Jurkat, Clone E6-1 (cell line): ENCODE results near the gene ONECUT2. TPM values are rescaled to one million over a fixed set of nuclear protein-coding genes. Genes with fewer than 3 reads are reported as not detected.
"Not testable (repeated sequence)": the region's sequence is repeated elsewhere in the genome, so short reads cannot be mapped to it uniquely, and the experiment has no call there.

Experiments used
- DNase-seq: peaks from one replicate; pipeline ENCODE4 v3.0.0-alpha.2; 2011; ENCODE audit warnings: low read depth, low spot score
- H3K4me3 ChIP-seq: 2 replicates; pipeline ENCODE4 v1.5.1; 2011; ENCODE audit warnings: mild to moderate bottlenecking, low read length, control low read depth, moderate library complexity
- polyA plus RNA-seq: library from polyadenylated mRNA; unstranded; fragments of >200 nt; gene quantifications from one replicate; pipeline ENCODE4 v1.2.1, GENCODE V29; 2012; ENCODE audit warnings: missing spikeins; ENCODE audit not compliant: insufficient read length, insufficient read depth

ONECUT2 gene
- 3.9 TPM for polyA plus RNA-seq

GRCh38 chr18:57434536-57435494, at the start of gene ONECUT2:
ONECUT2 (plus strand) TSS chr18:57435374; CDS start chr18:57435717, 343 bp downstream.
- DNase-seq, result peak; percentile 75
- H3K4me3 ChIP-seq, result peak within 1 kb of the TSS; percentile 65

GRCh38 chr18:57389271-57389670, 45.9 kb upstream of the ONECUT2 start:
- no peak overlapping the region for H3K4me3 ChIP-seq
- DNase-seq, result no peak

DNA sequence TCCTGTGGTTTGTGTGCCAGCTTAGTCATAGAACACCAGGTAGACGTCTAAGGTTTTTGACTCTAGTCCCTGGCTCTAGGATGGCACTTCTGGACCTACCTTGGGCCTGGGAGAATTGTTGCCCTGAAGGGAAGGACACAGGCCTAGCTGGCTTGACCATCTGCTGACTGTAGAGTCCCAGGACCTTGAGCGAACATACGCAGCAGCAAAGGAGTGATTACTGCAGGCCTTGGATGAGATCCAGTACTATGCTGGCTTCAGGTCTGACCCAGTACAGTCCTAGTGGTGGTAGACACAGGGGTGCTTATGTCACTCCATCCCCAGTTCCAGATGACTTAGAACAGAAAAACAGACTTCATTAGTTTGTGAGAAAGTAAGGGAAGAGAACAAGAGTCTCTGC, 45.1 kb upstream of the ONECUT2 start:
- no peak for DNase-seq

DNA sequence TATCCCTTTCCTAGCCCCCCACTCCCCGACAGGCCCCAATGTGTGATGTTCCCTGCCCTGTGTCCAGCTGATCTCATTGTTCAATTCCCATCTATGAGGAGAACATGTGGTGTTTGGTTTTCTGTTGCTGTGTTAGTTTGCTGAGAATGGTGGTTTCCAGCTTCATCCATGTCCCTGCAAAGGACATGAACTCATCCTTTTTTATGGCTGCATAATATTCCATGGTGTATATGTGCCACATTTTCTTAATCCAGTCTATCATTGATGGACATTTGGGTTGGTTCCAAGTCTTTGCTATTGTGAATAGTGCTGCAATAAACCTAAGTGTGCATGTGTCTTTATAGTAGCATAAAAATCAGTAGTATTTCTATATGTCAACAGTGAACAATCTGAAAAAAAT, 40.4 kb upstream of the ONECUT2 start:
- DNase-seq, H3K4me3 ChIP-seq: not testable (repeated sequence)

More for the DNA sequence above, 45.1 kb upstream of the ONECUT2 start:
- H3K4me3 ChIP-seq, result no peak overlapping the region

GRCh38 chr18:57396831-57397230, 38.3 kb upstream of the ONECUT2 start:
- not testable (repeated sequence) for DNase-seq, H3K4me3 ChIP-seq

DNA sequence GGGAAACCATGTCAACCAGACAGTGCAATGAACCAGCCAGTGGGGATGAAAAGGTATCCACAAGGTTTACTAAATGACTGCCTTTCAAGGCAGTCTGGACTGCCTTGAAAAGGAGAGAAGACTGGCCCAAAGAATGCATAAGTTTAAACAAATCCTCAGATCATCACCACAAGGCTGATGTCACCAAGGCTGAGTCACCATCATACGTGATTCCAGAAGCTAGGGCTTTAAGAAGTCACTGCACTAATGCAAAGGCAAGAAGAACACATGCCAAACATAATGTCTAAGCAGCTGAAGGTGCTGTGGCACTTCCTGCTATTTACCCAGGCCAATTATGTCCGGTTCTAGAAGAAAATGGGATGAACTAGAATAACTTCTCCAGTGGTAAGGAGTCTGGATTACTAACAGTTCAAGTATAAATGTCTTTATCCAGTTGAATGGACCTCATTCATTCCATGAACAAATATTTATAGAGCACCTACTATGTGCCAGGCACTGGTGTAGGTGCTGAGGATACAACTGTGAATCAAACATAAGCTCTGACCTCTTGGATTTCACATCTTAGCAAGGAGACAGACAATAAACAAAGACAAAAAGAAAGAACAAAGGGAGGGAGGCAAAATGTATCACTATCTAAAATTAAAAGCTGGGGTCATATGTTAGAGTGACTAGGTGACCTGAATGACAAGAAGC, 37.6 kb upstream of the ONECUT2 start:
- no peak overlapping the region for H3K4me3 ChIP-seq
- DNase-seq, result no peak

- no peak overlapping the region for H3K4me3 ChIP-seq
- DNase-seq, result no peak
Measured at GRCh38 chr18:57404345-57404744, 30.8 kb upstream of the ONECUT2 start.

DNA sequence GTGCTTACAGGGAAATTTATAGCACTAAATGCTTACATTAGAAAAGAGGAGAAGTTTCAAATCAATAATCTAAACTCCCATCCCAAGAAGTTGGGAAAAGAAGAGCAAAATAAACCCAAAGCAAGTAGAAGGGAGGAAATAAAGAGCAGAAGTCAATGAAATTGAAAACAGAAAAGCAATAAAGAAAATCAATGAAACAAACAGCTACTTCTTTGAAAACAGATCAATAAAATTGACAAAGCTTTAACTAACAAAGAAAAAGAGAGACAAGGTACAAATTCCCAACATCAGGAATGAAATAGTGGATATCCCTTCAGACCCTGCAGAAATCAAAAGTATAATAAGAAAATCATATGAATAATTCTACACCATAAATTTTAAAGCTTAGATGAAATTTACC, 25.5 kb upstream of the ONECUT2 start:
- no peak overlapping the region for H3K4me3 ChIP-seq
- no peak for DNase-seq

DNA sequence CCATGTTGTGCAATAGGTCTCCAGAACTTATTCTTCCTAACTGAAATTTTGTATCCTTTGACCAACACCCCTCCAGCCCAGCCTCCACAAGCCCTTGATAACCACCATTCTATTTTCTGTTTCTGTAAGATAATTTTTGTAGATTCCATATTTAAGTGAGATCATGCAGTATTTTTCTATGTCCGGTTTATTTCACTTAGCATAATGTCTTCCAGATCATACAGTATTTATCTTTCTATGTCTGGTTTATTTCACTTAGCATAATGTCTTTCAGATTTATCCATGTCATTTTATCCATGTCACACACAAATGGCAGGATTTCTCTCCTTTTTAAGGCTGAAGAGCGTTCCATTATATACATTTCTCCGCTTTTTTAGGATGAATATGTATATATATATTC, 24.4 kb upstream of the ONECUT2 start:
- DNase-seq, result no peak
- H3K4me3 ChIP-seq, result no peak overlapping the region

DNA sequence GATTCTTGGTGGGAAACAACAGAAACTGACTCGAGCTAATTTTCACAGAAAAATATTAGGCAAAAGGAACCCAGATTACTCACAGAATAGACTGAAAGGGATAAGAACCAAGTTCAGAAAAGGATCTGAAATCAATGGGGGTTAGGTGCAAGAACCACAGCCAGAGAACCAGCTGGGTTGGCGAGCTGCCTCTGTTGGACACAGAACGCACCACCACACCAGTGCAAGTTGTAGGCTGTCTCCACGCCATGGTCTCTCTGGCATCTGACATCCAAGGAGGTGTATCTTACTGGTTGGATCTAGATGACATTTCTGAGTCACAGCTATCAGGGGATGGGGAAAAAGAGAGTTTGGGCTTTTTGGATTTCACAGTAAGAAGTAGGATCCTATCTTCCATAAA, 18.6 kb upstream of the ONECUT2 start:
- H3K4me3 ChIP-seq, result no peak overlapping the region
- no peak for DNase-seq

DNA sequence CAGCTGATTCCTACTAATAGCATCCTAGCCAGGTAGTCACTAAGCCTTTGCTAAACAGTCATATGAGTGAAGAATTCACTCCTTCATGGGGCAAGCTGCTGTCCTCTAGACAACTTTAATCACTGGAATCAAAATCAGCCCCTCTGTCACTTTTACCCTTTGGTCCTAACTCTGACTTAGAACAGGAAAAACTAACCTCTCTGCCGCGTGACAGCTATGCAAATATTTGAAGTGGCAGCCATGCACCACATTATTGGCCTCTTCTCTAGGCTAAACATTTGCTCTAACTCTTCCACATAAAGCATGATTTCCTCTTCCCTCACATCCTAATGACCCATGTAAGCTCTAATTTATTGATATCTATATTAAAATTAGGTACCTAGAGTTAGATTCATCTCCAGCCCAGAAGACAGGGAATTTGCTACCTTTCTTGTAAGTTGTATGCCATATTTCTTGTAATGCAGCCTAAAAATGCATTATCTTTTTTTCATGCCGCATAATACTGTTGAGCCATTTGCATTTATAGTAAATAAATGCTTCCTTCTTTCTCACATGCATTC, 12.8 kb upstream of the ONECUT2 start:
- no peak overlapping the region for H3K4me3 ChIP-seq
- no peak for DNase-seq

DNA sequence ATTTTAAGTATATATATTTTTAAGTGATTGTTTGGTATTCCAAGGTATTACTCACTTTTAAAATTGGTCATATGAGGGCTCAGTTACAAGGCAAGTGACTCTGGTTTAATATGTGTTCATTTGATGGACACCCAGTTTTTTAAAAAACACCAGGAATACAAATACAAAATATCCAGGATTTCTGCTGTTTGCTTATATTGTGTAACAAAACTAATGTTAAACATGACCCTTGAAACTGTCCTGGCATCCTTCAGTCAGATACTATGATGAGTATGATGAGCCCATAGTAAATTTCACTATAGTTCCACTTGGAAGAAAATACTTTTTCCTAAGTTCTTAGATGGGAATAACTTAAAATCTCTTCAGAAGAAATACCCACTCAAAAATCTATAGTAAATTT, 11.4 kb upstream of the ONECUT2 start:
- DNase-seq, result no peak
- H3K4me3 ChIP-seq, result no peak overlapping the region

GRCh38 chr18:57425096-57425495, 10.1 kb upstream of the ONECUT2 start:
- no peak for DNase-seq
- no peak overlapping the region for H3K4me3 ChIP-seq

DNA sequence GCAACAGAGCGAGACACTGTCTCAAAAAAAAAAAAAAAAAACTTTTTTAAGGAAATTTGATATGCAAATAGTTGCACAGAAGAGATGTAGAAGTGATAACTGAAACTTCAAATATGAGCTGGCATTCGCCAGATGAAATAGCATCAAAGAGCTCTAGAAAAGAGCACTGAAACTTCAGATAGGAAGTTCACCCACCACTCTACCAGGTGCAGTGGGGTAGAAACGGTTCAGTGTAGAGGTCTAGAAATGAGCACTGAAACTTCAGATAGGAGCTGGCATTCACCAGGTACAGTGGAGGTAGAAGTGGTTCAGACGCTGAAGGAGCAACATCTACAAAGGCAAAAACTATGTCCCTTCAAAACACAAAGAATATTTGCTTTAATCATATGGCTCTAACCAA, 9.0 kb upstream of the ONECUT2 start:
- no peak overlapping the region for H3K4me3 ChIP-seq
- peak; percentile 69 for DNase-seq

GRCh38 chr18:57427429-57428201, 7.6 kb upstream of the ONECUT2 start:
- H3K4me3 ChIP-seq, result no peak overlapping the region
- DNase-seq, result no peak

GRCh38 chr18:57428221-57429150, 6.7 kb upstream of the ONECUT2 start:
- H3K4me3 ChIP-seq, result no peak overlapping the region
- DNase-seq, result no peak

DNA sequence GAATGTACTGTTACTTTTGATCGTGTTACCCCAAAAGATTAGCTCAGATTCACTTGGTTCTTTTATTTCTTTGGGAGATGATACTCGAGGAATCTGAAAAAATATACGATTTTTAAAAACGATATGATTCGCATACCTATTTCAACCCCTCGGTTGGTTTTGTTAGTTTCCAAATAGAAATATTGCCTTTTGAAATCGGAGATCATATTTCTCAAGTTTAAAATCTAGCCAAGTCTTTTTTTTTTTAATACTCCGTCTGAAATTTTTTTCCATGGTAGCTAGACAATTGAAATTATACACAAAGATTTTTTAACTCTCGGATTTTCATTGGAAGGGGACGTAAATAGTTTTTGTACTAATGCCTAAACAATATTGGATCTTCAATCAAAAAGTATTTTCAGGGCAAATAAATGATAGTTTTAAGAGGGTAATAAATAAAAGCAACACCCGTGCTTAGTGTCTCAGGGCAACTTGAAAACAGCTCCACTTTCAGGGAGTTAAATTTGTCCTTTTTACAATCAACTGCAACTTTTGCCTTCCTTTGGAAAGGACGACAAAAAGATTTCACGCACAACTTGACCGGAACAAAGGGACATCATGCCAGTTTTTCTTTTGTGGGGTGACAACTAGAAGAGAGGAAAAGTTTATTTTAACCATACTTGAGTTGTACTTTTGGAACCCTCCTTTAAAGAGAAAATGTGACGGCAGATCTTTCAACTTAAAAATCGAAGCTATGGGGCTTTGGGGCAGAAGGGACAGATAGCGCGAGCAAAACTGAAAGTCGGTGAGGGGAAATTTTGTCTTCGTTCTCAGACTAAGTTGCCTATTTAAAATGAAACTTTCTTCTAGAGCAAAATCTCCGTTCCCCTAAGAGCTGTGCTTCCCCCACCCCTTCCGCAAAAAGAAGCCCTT, 5.8 kb upstream of the ONECUT2 start:
- H3K4me3 ChIP-seq, result no peak overlapping the region
- no peak for DNase-seq
